K562 (cell line): ENCODE measurements around the gene LNX2. TPM values are rescaled to one million over a fixed set of nuclear protein-coding genes. Genes with fewer than 3 reads are reported as not detected.
A peak's percentile ranks its signal among the peaks of the same experiment; 100 is the strongest.

Source experiments
- ARID3B ChIP-seq: fragments of 250-450 bp; sonication (Bioruptor Pico); IDR thresholded peaks from 2 replicates; pipeline ENCODE4 v1.4.0; 2020; ENCODE audit warnings: borderline replicate concordance
- BCOR ChIP-seq: fragments of 450-650 bp; IDR thresholded peaks from 2 replicates; pipeline ENCODE4 v1.6.1; 2016
- BDP1 ChIP-seq: IDR thresholded peaks from 3 replicates; pipeline ENCODE4 v1.6.1; 2011; ENCODE audit not compliant: insufficient read length, insufficient read depth
- CHD2 ChIP-seq: IDR thresholded peaks from 2 replicates; pipeline ENCODE4 v1.6.1; 2011; ENCODE audit warnings: low read depth, low read length
- EP400 ChIP-seq: fragments of 450-650 bp; IDR thresholded peaks from 2 replicates; pipeline ENCODE4 v1.6.1; 2017; ENCODE audit warnings: antibody characterized with exemption, mild to moderate bottlenecking, moderate library complexity
- ETV1 ChIP-seq: fragments of 450-650 bp; conservative IDR thresholded peaks from 2 replicates; pipeline ENCODE4 v1.6.1; 2016; ENCODE audit warnings: missing genetic modification characterization, control low read depth, low read depth, missing compliant biosample characterization
- GABPA ChIP-seq: fragments of 200-800 bp; sonication (Bioruptor generic); conservative IDR thresholded peaks from 2 replicates; pipeline ENCODE4 v1.6.1; 2016; ENCODE audit warnings: low read depth, missing genetic modification characterization, missing compliant biosample characterization
- LARP7 ChIP-seq: fragments of 450-650 bp; IDR thresholded peaks from 2 replicates; pipeline ENCODE4 v1.6.1; 2016
- MXD1 ChIP-seq: fragments of 250-450 bp; sonication (Bioruptor Pico); IDR thresholded peaks from 2 replicates; pipeline ENCODE4 v1.8.0; 2021; ENCODE audit warnings: borderline replicate concordance, mild to moderate bottlenecking, moderate library complexity; ENCODE audit not compliant: poor library complexity, severe bottlenecking
- RBM14 ChIP-seq: fragments of 200-400 bp; formaldehyde crosslinking; IDR thresholded peaks from 2 replicates; pipeline ENCODE4 v1.6.1; 2018; ENCODE audit warnings: low read depth, mild to moderate bottlenecking, low read length, moderate library complexity, borderline replicate concordance; ENCODE audit not compliant: insufficient read depth
- RCOR1 ChIP-seq, 2 experiments: IDR thresholded peaks; 2 replicates each; pipeline ENCODE4 v1.6.1; 2012; ENCODE audit warnings: low read depth in 2 of 2, low read length in 2 of 2, borderline replicate concordance in 1 of 2, improper control_type of control experiment in 1 of 2
- SIN3A ChIP-seq, 2 experiments: fragments of 150-350 bp in 1 of 2; IDR thresholded peaks; 2 replicates each; pipeline ENCODE4 v1.6.1; 2011 to 2016; ENCODE audit warnings: borderline replicate concordance in 2 of 2, low read depth in 2 of 2, low read length in 2 of 2, mild to moderate bottlenecking in 2 of 2, moderate library complexity in 2 of 2; ENCODE audit not compliant: control insufficient read depth in 1 of 2
- SP2 ChIP-seq: IDR thresholded peaks from 2 replicates; pipeline ENCODE4 v1.6.1; 2011; ENCODE audit warnings: mild to moderate bottlenecking, low read depth, low read length, moderate library complexity; ENCODE audit not compliant: poor library complexity, severe bottlenecking; ENCODE audit errors: extremely low read depth
- SPI1 ChIP-seq: IDR thresholded peaks from 2 replicates; pipeline ENCODE4 v1.6.1; 2011; ENCODE audit warnings: low read depth, low read length, control low read depth, borderline replicate concordance
- VEZF1 ChIP-seq: fragments of 200-800 bp; sonication (Bioruptor generic); IDR thresholded peaks from 2 replicates; pipeline ENCODE4 v1.6.1; 2017; ENCODE audit warnings: missing genetic modification characterization, missing compliant biosample characterization
- ZNF217 ChIP-seq: sonication (generic); formaldehyde crosslinking; IDR thresholded peaks from 2 replicates; pipeline ENCODE4 v1.8.0; 2022; ENCODE audit warnings: mild to moderate bottlenecking, missing genetic modification reagents
- ZNF780A ChIP-seq: fragments of 250-450 bp; sonication (Bioruptor Pico); IDR thresholded peaks from 2 replicates; pipeline ENCODE4 v1.5.0; 2021; ENCODE audit warnings: mild to moderate bottlenecking
- polyA plus RNA-seq, 8 experiments: library from polyadenylated mRNA; depleted of rRNA in 4 of 8; stranded (reverse) in 5 of 8; unstranded in 3 of 8; fragments of >200 nt; fragmentation: Nextera tagmentation in 2 of 8; fragmentation: Illumina TruSeq in 1 of 8; extraction: Ambion mirVana in 2 of 8; extraction: Trizol in 1 of 8; gene quantifications; 2 replicates each; pipeline versions ENCODE4 v1.2.1 to v1.2.3, GENCODE V29; 2011 to 2014; ENCODE audit warnings: inconsistent platforms in 1 of 8, missing spikeins in 1 of 8
- total RNA-seq, 7 experiments: library from RNA; depleted of rRNA in 6 of 7; stranded (reverse); fragments of >200 nt in 6 of 7; fragmentation: Illumina TruSeq in 2 of 7; extraction: Trizol in 2 of 7; gene quantifications; 2 replicates each; pipeline versions ENCODE4 v1.2.1 to v1.2.3, GENCODE V29; 2011 to 2021; ENCODE audit warnings: low replicate concordance in 1 of 7
- TF ChIP-seq, protein P1 (sequence below): fragments of 150-350 bp; conservative IDR thresholded peaks from 2 replicates; pipeline ENCODE4 v1.6.1; 2014; ENCODE audit warnings: low read length
- TF ChIP-seq, protein P2 (sequence below): sonication (generic); formaldehyde crosslinking; IDR thresholded peaks from 2 replicates; pipeline ENCODE4 v1.8.1; 2023; ENCODE audit warnings: mild to moderate bottlenecking, missing genetic modification reagents

LNX2 gene
- total and polyA plus RNA-seq, 9 of the 15 experiments (the other 6 are each of a cell fraction or from before 2014, with no cell fraction given): 1.5 to 5.5 (median 4.0) TPM

- TF ChIP-seq, protein P1, sequence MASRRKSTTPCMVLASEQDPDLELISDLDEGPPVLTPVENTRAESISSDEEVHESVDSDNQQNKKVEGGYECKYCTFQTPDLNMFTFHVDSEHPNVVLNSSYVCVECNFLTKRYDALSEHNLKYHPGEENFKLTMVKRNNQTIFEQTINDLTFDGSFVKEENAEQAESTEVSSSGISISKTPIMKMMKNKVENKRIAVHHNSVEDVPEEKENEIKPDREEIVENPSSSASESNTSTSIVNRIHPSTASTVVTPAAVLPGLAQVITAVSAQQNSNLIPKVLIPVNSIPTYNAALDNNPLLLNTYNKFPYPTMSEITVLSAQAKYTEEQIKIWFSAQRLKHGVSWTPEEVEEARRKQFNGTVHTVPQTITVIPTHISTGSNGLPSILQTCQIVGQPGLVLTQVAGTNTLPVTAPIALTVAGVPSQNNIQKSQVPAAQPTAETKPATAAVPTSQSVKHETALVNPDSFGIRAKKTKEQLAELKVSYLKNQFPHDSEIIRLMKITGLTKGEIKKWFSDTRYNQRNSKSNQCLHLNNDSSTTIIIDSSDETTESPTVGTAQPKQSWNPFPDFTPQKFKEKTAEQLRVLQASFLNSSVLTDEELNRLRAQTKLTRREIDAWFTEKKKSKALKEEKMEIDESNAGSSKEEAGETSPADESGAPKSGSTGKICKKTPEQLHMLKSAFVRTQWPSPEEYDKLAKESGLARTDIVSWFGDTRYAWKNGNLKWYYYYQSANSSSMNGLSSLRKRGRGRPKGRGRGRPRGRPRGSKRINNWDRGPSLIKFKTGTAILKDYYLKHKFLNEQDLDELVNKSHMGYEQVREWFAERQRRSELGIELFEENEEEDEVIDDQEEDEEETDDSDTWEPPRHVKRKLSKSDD: no peak
- TF ChIP-seq, protein P2, sequence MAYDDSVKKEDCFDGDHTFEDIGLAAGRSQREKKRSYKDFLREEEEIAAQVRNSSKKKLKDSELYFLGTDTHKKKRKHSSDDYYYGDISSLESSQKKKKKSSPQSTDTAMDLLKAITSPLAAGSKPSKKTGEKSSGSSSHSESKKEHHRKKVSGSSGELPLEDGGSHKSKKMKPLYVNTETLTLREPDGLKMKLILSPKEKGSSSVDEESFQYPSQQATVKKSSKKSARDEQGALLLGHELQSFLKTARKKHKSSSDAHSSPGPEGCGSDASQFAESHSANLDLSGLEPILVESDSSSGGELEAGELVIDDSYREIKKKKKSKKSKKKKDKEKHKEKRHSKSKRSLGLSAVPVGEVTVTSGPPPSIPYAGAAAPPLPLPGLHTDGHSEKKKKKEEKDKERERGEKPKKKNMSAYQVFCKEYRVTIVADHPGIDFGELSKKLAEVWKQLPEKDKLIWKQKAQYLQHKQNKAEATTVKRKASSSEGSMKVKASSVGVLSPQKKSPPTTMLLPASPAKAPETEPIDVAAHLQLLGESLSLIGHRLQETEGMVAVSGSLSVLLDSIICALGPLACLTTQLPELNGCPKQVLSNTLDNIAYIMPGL (CRISPR knock-in tag): no peak
- no peak for TF ChIP-seq BDP1
- no peak for TF ChIP-seq MXD1 (CRISPR knock-in tag)
- 0 out of 2 replicates have a peak, but pooled peaks have one; percentile 16 for TF ChIP-seq ETV1 (tag)
- TF ChIP-seq ZNF780A (CRISPR knock-in tag): no peak
- TF ChIP-seq SPI1: no peak
- peak; percentile 34; the same call in 1 of the 2 replicates for TF ChIP-seq BCOR
- no peak for TF ChIP-seq LARP7
- no peak for TF ChIP-seq ZNF217 (CRISPR knock-in tag)
- no peak for TF ChIP-seq RBM14
- TF ChIP-seq CHD2: peak; percentile 54
- TF ChIP-seq ARID3B: no peak
- TF ChIP-seq GABPA (tag): peak; percentile 52
- TF ChIP-seq RCOR1 (IDR thresholded peaks at IDR 0.05; ENCODE audit: borderline replicate concordance in 1 of 2, low read depth in 2 of 2, low read length in 2 of 2): no peak
- TF ChIP-seq SP2: peak; percentile 75
- 0 out of 2 replicates have a peak, but pooled peaks have one; percentile 59 for TF ChIP-seq EP400
- TF ChIP-seq VEZF1 (CRISPR knock-in tag): peak; percentile 72; the same call in 1 of the 2 replicates
- TF ChIP-seq SIN3A (IDR thresholded peaks at IDR 0.05; ENCODE audit: borderline replicate concordance in 2 of 2, control insufficient read depth in 1 of 2, low read depth in 2 of 2, low read length in 2 of 2): no peak
Observed at GRCh38 chr13:27620377-27621115, at the start of gene LNX2 (continued).
